Activated CD4-positive, alpha-beta T cell treated with anti-CD3 and anti-CD28 coated beads, Interleukin-2, amount 10 ng/mL, durations not matched to agents 24 days and 14 days (primary cell): Measurements from ENCODE around the gene PALD1. TPM values are rescaled to one million over a fixed set of nuclear protein-coding genes. Genes with fewer than 3 reads are reported as not detected.

Source experiments
- total RNA-seq: library from RNA; stranded (reverse); gene quantifications from 2 replicates; pipeline ENCODE4 v1.2.3, GENCODE V29; 2022

Gene PALD1
- total RNA-seq, 1 donor from 2014 or later: 1.9 TPM

Other genes with a start within 250 kb of the PALD1 start
- gene PPA1, start 245.3 kb upstream of the PALD1 start, total RNA-seq: 413 and 424 TPM in 2 replicates
- not detected in 2 replicates for gene NPFFR1, start 194.8 kb upstream of the PALD1 start, total RNA-seq
- gene LRRC20, start 96.1 kb upstream of the PALD1 start, total RNA-seq: 17.2 and 18.7 TPM in 2 replicates
- gene EIF4EBP2, start 74.6 kb upstream of the PALD1 start, total RNA-seq: 37.6 and 38.3 TPM in 2 replicates
- not detected in 2 replicates for gene NODAL, start 37.1 kb upstream of the PALD1 start, total RNA-seq
- gene PRF1, start 124.0 kb downstream of the PALD1 start, total RNA-seq: 76.5 and 79.9 TPM in 2 replicates
- gene ADAMTS14, start 193.7 kb downstream of the PALD1 start, total RNA-seq: 0.33 and 0.52 TPM in 2 replicates